ENCODE data around the gene FMO5.
"Not testable (repeated sequence)": the region's sequence is repeated elsewhere in the genome, so short reads cannot be mapped to it uniquely, and the experiment has no call there.

The FMO5 gene

GRCh38 chr1:147225193-147225730, at the start of gene FMO5:
Gene FMO5 (minus strand): TSS chr1:147225339. CDS start chr1:147225029, 310 bp downstream.
- no peak for DNase-seq

- DNase-seq: peak; percentile 53 to 81
Measured at GRCh38 chr1:147273409-147274336, 48.5 kb upstream of the FMO5 start.

- no peak for DNase-seq
Measured at GRCh38 chr1:147272042-147272441, 46.9 kb upstream of the FMO5 start.

- DNase-seq: no peak
Measured at GRCh38 chr1:147270721-147271120, 45.6 kb upstream of the FMO5 start.

GRCh38 chr1:147267711-147268110, 42.6 kb upstream of the FMO5 start:
- no peak for DNase-seq

- DNase-seq: no peak
Measured at GRCh38 chr1:147266381-147266780, 41.2 kb upstream of the FMO5 start.

GRCh38 chr1:147264158-147264768, 39.1 kb upstream of the FMO5 start:
- no peak for DNase-seq

- DNase-seq: no peak
Measured at GRCh38 chr1:147260956-147261355, 35.8 kb upstream of the FMO5 start.

GRCh38 chr1:147252540-147252939, 27.4 kb upstream of the FMO5 start:
- DNase-seq: no peak

- no peak for DNase-seq
Measured at GRCh38 chr1:147247656-147248238, 22.6 kb upstream of the FMO5 start.

GRCh38 chr1:147246910-147247655, 21.9 kb upstream of the FMO5 start:
- DNase-seq: no peak

- no peak for DNase-seq
Measured at GRCh38 chr1:147246044-147246690, 21.0 kb upstream of the FMO5 start.

- DNase-seq: no peak
Measured at GRCh38 chr1:147245586-147246021, 20.5 kb upstream of the FMO5 start.

- DNase-seq: no peak
Measured at GRCh38 chr1:147245129-147245528, 20.0 kb upstream of the FMO5 start.

GRCh38 chr1:147243841-147244240, 18.7 kb upstream of the FMO5 start:
- no peak for DNase-seq

GRCh38 chr1:147243228-147243685, 18.1 kb upstream of the FMO5 start:
- peak in 1 of 2 experiments; percentile 50 for DNase-seq

- DNase-seq: peak; percentile 82 to 98
Measured at GRCh38 chr1:147242449-147243227, 17.5 kb upstream of the FMO5 start, which contains the start of gene CHD1L. Gene CHD1L (plus strand): TSS chr1:147242684. CDS start chr1:147242704, 20 bp downstream.

GRCh38 chr1:147241934-147242448, 16.9 kb upstream of the FMO5 start:
- DNase-seq: no peak

- not testable (repeated sequence) for DNase-seq
Measured at GRCh38 chr1:147240131-147240721, 15.1 kb upstream of the FMO5 start.
